GM12873 (cell line): ENCODE measurements around the gene APP.

Experiments used
- CTCF ChIP-seq: IDR thresholded peaks from 2 replicates; pipeline ENCODE4 v1.5.1; 2012; ENCODE audit warnings: low read depth, mild to moderate bottlenecking, moderate library complexity, low read length, control low read depth; ENCODE audit not compliant: insufficient read depth; ENCODE audit errors: missing control alignments

APP gene

GRCh38 chr21:26119906-26120305, 50.7 kb downstream of the APP start:
- TF ChIP-seq CTCF = no peak

GRCh38 chr21:26118938-26119540, 51.5 kb downstream of the APP start:
- TF ChIP-seq CTCF = no peak

GRCh38 chr21:26117972-26118367, 52.6 kb downstream of the APP start:
- TF ChIP-seq CTCF = no peak

- no peak for TF ChIP-seq CTCF
These were observed 53.1 kb downstream of the APP start for GRCh38 chr21:26117324-26117971.

GRCh38 chr21:26116456-26117011, 54.0 kb downstream of the APP start:
- no peak for TF ChIP-seq CTCF

- no peak for TF ChIP-seq CTCF
These were observed 54.7 kb downstream of the APP start for GRCh38 chr21:26115899-26116298.

- TF ChIP-seq CTCF = no peak
These were observed 55.3 kb downstream of the APP start for GRCh38 chr21:26115305-26115704.
